Nucleus accumbens (tissue), 56 donors: ENCODE results near the gene SAMD1.
"Not testable (repeated sequence)": the region's sequence is repeated elsewhere in the genome, so short reads cannot be mapped to it uniquely, and the experiment has no call there.

ENCODE experiments used
- DNase-seq, 56 donors: peaks; one replicate each; lab custom pipeline; 2025; lab: John Stamatoyannopoulos, UW

Gene SAMD1

DNA sequence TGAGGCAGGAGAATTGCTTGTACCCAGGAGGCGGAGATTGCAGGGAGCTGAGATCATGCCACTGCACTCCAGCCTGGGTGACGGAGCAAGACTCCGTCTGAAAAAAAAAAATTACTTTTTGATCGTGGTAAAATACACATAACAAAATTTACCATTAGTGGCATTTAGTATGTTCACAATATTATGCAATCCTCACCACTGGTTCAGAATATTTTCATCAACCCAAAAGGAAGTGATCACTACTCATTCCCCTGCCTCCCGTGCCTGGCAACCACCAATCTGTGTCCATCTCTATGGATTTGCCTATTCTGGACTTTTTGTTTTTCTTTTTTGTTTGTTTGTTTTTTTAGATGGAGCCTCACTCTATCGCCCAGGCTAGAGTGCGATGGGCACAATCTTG is 27.4 kb downstream of the SAMD1 start:
- no peak for DNase-seq

DNA sequence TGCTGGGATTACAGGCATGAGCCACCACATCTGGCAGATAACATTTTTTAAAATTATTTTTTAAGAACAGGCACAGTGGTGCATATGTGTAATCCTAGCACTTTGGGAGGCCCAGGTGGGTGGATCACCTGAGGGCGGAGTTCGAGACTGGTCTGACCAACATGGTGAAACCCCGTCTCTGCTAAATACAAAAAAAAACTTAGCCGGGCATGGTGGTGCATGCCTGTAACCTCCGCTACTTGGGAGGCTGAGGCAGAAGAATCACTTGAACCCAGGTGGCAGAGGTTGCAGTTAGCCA is 28.0 kb downstream of the SAMD1 start:
- DNase-seq: no peak

DNA sequence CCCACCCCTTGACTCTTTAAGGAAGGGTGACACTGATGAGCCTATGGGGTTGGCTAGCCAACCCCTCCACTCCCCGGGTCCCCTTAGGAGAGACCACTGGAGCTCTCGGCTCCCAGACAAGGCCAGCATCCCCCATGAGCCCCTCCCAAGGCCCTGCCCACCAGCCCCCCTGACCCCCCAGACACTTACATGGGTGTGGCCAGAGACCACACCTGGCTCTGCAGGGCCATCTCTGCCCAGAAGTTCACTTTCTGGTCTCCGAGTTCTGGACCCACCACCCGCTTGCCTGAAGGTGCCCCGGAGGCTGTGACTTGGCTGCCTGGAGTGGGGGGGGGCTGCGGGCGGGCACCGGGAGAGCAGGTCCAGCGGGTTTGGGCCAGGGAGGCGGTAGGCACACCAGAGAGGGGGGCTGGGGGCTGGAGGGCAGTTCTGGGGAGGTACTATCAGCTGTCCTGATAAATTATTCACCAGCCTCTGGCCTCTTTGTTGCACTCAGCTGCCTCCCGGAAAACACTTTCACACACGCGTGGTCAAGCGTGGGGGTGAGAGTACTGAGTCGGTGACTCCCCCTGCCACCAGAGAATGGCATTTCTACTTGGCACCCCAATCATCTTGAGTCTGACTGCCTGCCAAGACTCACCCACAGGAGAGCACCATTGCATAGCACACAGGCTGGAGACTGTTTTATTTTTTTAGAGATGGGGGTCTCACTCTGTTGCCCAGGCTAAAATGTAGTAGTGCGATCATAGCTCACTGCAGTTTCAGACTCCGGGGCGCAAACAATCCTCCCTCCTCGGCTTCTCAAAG is 28.6 kb downstream of the SAMD1 start, which contains the start of gene PALM3:
Gene PALM3, minus strand, starts transcription at position 326 of the 807 bp plus-strand sequence. Its CDS starts 96 bp downstream, at position 230.
- no peak for DNase-seq

DNA sequence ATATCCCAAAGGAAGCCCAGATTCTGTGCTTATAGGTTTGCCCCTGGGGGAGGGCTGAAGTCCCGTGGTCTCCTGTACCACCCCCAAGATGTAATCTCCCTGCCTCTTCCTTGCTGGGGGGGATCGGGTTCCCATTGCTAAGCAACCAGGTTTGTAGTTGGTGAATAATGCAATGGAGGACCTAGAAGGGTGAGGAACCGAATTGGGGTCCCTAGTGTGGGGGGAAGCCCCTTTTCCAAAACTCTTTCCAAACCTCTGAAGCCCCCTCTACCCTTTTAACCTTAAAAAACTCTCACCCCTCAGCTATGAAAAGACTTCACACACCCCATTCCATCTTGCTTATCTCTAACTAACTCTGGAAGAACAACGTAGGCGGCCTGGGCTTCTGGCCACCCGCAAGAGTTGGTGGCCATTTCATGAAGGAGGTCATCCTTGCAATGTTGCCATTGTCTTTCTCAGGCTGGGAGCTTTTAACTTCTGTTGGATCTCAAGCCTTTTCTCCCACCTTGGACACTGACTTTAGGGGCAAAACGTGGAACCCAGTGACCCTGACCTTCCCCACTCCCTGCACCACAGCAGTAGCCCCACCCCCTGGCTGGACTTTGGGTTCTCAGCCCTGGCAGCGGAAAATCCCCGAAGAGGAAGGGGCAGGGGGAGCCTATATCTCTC is 29.3 kb downstream of the SAMD1 start:
- no peak for DNase-seq

DNA sequence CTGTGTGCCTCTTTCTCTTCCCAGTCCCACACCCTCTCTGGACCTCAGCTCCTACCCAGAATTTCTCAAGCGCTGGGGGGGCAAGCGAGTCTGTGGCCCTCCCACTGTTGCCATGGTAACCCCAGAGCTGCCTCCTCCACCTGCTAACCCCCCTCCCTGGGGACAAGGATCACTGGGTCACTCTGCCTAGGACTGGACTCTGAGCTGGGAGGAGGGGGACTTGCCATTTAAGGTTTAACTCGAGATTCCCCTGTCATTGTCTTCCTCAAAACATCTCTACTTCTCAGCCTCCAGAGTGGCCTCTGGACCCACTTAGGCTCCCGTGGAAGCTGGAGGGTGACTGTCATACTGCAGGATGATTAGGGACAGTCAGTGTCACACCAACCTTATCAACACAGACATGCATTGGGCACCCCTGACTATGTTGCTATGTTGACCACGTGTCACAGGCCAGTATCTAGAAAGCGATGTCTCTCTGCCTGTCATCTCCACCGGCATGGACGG is 30.8 kb downstream of the SAMD1 start:
- DNase-seq: no peak

DNA sequence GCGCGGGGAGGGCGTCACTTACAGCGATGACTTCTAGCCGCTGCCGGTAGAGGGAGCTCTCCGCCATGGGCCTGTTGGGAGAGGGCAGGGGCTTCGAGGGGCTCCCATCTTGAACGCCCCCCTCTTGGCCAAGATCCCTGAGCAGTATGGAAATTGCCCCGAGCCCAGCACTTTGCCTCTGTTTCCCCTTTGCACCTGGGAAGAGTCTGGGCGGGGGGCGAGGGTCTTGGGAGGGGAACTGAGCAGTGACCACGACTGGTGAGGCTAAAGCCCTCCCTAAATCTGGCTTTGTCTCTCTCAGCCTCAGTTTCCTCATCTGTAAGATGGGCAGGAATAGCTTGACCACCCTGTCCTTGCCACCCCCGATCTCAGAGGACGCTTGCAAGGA is 31.5 kb downstream of the SAMD1 start:
- DNase-seq: no peak

DNA sequence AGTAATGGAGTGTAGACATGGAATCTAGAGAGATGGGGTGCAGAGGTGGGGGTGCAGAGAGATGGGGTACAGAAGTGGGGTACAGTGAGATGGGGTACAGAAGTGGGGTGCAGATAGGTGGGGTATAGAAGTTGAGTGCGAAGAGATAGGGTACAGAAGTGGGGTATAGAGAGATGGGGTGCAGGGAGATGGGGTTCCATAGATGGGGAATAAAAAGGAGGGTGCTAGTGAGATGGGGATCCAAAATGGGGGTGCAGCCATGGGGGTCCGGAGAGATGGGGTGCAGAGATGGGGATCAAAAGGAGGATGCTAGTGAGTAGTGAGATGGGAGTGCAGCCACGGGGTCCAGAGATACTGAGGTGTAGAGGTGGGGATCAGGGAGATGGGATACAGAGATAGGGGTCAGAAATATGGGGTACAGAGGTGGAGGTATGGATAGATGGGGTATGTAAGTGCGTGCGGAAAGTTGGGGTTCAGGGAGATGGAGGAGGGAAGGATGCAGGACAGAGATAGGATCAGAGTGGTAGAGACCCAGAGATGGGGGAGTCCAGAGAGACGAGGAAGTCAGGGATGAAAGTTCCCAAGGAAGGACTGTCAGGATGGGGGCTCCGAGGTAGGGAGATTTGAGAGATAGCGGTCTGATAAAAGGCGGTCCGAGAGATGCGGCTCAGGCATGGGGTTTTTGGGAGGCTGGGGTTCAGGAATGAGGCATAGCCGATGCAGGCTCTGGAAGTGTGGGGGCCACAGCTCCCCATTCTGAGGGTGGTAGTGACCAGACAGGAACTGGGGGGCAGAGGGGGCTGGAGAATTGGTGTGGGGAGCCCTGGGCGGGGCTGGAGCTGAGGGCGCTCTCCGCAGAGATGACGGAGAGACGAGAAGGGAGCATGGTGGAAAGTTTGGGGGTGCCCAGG is 32.1 kb downstream of the SAMD1 start:
- DNase-seq: no peak

DNA sequence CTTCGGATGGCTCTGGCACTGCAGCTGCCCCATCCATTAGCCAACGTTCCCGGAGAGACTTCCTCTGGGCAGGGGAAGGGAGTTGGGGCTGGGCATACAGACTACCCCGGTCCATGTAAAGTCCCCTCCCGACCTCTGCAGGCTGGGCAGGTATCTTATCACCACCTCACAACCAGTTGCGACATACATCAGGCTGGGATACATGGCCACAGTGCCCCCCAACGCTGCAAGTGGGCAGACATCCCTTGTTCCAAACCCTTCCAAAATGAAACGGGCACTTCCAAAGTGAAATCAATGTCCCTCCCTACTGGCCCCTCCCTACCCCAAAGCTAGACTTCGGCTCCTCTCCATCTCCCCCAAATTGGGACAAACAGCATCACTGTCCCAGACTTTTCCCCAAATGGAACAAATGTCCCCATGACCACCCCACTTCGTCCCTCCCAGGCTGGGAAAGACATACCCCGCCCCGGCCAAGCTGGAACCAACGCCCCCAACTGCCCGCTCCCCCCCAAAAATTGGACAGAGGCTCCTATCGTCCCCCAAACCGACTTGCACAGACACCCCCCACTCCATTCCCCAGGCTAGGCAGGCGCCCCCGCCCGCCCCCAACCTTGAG is 33.7 kb downstream of the SAMD1 start:
- DNase-seq: no peak

DNA sequence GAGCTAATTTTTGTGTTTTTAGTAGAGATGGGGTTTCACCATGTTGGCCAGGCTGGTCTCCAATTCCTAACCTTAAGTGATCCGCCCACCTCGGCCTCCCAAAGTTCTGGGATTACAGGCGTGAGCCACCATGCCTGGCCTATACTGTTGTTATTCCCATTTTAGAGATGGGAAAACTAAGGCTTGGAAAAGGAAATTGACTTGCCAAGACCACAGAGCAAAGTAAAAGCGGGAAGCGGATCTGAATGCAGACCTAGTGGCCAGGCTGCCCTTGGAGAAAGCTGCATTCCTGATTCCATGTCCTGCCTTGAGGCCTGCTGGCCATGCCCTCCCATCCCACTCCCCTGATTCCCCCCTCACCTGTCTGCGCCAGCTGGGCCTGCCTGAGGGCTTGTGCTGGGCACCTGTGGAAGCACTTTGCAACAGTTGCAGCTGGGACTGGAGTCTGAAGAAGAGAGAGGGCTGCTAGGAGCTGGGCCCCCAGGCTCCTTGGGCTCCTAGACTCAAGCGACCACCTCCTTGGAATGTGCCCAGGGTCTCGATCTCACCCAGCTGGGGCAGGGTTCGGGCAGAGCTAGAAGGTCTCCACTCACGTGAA is 34.4 kb downstream of the SAMD1 start:
- DNase-seq: no peak

DNA sequence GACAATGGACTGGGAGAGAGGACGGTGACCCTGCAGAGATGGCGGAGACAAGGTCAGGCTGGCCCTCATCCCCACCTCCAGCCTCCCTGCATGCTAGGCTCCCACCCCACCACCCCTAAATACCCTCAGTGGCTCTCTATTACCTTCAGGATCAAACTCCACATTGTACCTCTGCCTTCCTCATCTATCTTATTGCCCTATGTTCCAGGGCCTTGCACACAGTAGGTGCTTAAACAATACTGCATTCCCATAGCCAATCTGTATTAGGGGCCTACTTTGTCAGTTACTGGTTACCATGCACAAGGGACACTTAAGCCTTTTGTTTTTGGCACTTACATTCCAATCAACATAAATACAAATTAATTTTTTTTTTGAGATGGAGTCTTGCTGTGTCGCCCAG is 35.2 kb downstream of the SAMD1 start:
- DNase-seq: no peak

DNA sequence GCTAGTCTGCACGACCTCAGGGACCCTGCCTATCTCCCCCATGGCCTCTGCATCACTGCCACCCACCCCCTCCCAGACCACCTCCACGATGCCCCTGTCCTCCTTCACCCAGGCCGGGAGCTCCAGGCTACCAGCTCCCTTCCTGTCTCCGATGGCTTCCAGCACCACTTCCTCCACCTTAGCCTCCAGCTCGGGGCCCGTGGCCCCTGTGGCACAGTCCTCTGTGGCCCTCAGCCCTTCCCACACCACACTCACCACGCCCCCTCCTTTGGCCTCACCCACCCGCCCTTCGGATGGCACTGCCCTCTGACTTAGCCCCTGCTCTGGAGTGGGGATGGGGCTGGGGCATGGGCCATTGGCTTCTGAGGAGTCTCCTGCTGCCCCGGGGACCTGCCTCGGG is 35.8 kb downstream of the SAMD1 start:
- DNase-seq: no peak

DNA sequence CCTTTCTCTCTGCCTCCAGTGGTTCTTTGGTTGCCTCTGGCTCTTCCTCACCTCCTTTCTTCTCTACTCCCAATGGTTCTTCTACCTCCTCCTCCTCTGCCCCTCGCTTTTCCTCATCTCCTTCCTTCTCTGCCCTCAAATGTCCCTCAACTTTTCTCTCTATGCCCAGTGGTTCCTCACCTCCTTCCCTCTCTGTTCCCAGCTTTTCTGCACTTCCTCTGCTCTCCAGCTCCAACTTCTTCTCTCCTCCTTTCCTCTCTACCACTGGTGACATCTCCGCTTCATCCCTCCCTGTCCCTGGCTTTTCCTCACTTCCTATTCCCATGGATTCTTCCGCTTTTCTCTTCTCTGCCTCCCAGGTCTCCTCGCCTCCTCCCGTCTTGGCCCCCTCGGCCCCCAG is 36.5 kb downstream of the SAMD1 start:
- DNase-seq: no peak

DNA sequence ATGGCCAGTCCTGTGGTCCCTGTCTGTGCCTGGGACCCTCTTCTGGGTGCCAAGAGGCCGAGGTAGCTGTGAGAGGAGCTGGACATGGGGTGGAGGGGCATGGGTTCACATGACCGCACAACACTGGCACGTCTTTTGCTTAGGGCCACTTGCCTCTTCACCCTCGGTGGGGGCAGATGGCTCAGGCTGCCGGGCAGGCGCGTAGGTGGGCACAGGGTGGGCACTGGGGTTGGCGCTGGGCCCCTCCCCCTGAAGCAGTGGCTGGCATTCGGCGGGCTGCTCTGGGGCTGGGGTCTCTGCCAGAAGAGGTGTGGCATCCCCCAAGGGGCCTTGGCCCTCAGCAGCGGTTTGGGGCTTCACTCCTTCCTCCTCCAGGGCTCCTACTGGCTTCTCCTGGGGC is 37.1 kb downstream of the SAMD1 start:
- DNase-seq: no peak

DNA sequence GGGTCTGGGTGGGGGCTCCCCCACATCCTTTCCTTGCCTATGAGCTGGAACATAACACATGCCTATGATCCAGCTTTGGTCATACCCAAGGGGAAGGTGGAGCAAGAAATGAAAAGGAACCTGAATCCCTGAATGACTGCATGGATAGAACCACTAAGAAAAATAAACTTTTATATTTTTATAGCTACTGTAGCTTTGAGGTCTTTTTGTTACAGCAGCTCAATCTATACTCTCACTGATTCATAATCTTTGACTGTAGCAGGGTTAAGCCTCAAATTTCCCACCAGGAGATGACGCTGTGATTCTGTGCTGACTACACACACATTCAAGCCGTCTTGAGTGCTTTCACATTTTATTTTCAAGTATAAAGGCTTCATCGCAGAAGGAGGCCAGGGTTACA is 37.5 kb downstream of the SAMD1 start:
- DNase-seq: no peak

DNA sequence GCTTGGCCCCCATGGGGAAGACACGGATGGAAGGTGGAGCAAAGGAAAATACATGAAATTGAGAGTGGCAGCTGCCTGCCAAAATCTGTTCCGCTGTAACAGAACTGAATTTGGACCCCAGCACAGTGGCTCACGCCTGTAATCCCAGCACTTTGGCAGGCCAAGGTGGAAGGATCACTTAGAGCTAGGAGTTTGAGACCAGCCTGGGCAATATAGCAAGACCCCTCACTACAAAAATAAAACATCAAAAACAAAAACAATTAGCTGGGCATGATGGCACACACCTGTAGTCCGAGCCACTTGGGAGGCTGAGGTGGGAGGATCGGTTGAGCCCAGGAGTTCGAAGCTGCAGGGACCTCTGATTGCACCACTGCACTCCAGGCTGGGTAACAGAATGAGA is 38.1 kb downstream of the SAMD1 start:
- no peak for DNase-seq

DNA sequence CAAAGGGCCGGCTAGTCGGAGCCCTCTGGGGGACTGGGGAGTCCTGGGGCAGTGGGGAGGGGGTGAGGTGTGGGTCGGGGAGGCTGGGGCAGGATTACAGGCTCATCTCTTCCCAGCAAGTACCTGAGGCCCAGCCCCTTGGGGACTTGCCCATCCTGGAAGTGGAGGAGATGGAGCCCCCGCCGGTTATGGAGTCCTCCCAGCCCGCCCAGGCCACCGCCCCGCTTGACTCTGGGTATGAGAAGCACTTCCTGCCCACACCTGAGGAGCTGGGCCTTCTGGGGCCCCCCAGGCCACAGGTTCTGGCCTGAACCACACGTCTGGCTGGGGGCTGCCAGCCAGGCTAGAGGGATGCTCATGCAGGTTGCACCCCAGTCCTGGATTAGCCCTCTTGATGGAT is 38.6 kb downstream of the SAMD1 start:
- DNase-seq: no peak

DNA sequence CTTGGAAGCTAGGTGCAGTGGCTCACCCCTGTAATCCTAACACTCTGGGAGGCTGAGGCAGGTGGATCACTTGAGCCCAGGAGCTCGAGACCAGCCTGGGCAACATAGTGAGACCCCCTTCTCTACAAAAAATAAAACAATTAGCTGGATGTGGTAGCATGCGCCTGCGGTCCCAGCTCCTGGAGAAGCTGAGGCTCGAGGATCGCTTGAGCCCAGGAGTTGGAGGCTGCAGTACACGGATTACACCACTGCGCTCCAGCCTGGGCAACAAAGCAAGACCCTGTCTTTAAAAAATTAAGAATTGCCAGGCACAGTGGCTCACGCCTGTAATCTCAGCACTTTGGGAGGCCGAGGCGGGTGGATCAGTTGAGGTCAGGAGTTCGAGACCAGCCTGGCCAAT is 39.6 kb downstream of the SAMD1 start:
- DNase-seq: not testable (repeated sequence)

DNA sequence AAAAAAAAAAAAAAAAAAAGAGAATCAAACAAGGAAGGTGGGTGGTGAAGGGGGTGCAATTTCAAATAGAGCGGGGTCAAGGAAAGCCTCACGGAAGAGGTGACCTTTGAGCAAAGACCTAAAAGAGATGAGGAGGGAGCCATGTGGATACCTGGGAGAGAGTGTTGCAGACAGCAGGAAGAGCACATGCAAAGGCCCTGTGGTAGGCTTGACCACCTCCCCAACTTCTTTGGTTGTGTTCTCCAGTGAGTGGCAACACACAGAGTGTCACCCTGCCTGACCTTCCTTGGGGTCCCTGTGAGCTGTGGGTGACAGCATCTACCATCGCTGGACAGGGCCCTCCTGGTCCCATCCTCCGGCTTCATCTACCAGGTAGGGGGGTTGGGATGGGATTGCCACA is 40.0 kb downstream of the SAMD1 start:
- DNase-seq: no peak

DNA sequence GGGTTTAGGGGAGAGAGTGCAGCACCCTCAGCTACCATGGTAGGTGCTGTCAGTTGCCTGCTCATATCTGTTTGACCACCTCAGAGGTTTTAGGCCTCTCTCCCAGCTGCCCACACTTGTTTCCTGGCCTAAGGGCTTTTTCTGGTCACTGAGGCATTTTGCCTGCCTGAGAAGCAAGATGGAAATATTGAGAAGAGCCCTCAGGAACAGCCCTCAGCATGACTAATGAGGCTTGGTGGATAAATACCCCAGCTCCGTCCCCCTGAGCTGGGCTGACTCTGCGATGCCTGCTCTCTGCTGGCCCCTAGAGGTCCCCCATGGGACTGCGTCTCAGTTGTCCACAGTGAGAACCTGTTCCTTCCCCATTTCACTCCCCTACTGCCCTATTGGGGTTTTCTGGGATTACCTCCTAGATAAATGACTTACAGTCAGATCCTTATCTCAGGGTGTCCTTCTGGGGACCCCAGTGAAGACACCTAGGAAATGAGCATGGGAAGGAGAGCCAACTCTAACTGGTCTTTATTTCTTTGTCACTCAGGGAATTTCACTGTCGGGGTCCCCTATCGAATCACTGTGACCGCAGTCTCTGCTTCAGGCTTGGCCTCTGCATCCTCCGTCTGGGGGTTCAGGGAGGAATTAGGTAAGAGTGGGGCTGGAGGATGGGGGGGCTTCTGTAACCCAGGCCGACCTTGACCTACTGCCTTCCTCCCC is 42.0 kb downstream of the SAMD1 start:
- DNase-seq: peak in 8 of 56 donors; percentile 0 to 34 (median 8)

DNA sequence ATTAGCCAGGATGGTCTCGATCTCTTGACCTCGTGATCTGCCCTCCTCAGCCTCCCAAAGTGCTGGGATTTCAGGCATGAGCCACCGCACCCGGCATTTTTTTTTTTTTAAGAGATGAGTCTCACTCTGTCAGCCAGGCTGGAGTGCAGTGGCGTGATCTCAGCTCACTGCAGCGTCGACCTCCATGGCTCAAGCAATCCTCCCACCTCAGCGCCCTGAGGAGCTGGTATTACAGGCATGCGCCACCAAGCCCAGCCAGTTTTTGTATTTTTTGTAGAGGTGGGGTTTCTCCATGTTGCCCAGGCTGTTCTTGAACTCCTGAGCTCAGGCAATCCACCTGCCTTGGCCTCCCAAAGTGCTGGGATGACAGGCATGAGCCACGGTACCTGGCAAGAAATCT is 42.7 kb downstream of the SAMD1 start:
- DNase-seq: not testable (repeated sequence)
